Hepatocyte (in vitro differentiated cells): ENCODE results near the gene POU2AF3. TPM values are rescaled to one million over a fixed set of nuclear protein-coding genes. Genes with fewer than 3 reads are reported as not detected.
"Not testable (repeated sequence)": the region's sequence is repeated elsewhere in the genome, so short reads cannot be mapped to it uniquely, and the experiment has no call there.

Experiments
- DNase-seq: peaks from one replicate; pipeline ENCODE4 v3.0.0-alpha.2; 2016; ENCODE audit warnings: low spot score
- H2AFZ ChIP-seq: fragments of 200-600 bp; sonication (generic); 2 replicates; pipeline ENCODE4 v1.6.0; 2016; ENCODE audit warnings: antibody characterized with exemption, mild to moderate bottlenecking
- H3K27ac ChIP-seq: fragments of 200-600 bp; sonication (generic); 2 replicates; pipeline ENCODE4 v1.5.1; 2016; ENCODE audit warnings: mild to moderate bottlenecking
- H3K27me3 ChIP-seq: fragments of 200-600 bp; sonication (generic); 2 replicates; pipeline ENCODE4 v1.6.1; 2016
- H3K36me3 ChIP-seq: fragments of 200-600 bp; sonication (generic); replicated peaks from 2 replicates; pipeline ENCODE4 v1.5.1; 2016; ENCODE audit warnings: low read depth; ENCODE audit not compliant: insufficient read depth
- H3K4me1 ChIP-seq: fragments of 200-600 bp; sonication (generic); 2 replicates; pipeline ENCODE4 v1.5.1; 2016; ENCODE audit warnings: mild to moderate bottlenecking, moderate library complexity; ENCODE audit not compliant: insufficient read depth
- H3K4me2 ChIP-seq: fragments of 200-600 bp; sonication (generic); 2 replicates; pipeline ENCODE4 v1.6.0; 2016
- H3K4me3 ChIP-seq: fragments of 200-600 bp; sonication (generic); 2 replicates; pipeline ENCODE4 v1.5.1; 2016; ENCODE audit warnings: mild to moderate bottlenecking
- H3K79me2 ChIP-seq: fragments of 200-600 bp; sonication (generic); 2 replicates; pipeline ENCODE4 v1.6.0; 2017; ENCODE audit warnings: mild to moderate bottlenecking
- H3K9me2 ChIP-seq: fragments of 200-600 bp; sonication (generic); replicated peaks from 2 replicates; pipeline ENCODE4 v1.6.0; 2017; ENCODE audit warnings: mild to moderate bottlenecking; ENCODE audit not compliant: insufficient read depth
- H3K9me3 ChIP-seq: fragments of 200-600 bp; sonication (generic); 2 replicates; pipeline ENCODE4 v1.5.1; 2016; ENCODE audit warnings: low read depth, mild to moderate bottlenecking
- H4K20me1 ChIP-seq: fragments of 200-600 bp; sonication (generic); 2 replicates; pipeline ENCODE4 v1.6.0; 2016; ENCODE audit warnings: mild to moderate bottlenecking; ENCODE audit not compliant: insufficient read depth, poor library complexity, severe bottlenecking
- EZH2 ChIP-seq: fragments of 200-600 bp; sonication (generic); IDR thresholded peaks from 2 replicates; pipeline ENCODE4 v1.6.1; 2016; ENCODE audit warnings: antibody characterized with exemption, mild to moderate bottlenecking, borderline replicate concordance
- EZH2phosphoT487 ChIP-seq: fragments of 200-600 bp; sonication (generic); IDR thresholded peaks from one replicate; pipeline ENCODE4 v1.6.1; 2018; ENCODE audit warnings: antibody characterized with exemption, mild to moderate bottlenecking, low read depth, moderate library complexity; ENCODE audit not compliant: unreplicated experiment, severe bottlenecking
- WGBS: methylation state at CpG from one replicate; pipeline ENCODE4 v1.1.6; 2016; ENCODE audit warnings: low lambda C conversion rate; ENCODE audit errors: missing lambda C conversion rate; 5-methylcytosine and 5-hydroxymethylcytosine counted together
- polyA plus RNA-seq: library from polyadenylated mRNA; unstranded; fragments of >200 nt; fragmentation: Nextera tagmentation; extraction: Ambion mirVana; gene quantifications from 2 replicates; pipeline ENCODE4 v1.2.1, GENCODE V29; 2016
- total RNA-seq: library from RNA; depleted of rRNA; stranded (reverse); fragments of >200 nt; gene quantifications from 2 replicates; pipeline ENCODE4 v1.2.3, GENCODE V29; 2014
- TF ChIP-seq, protein P1 (sequence below): fragments of 200-600 bp; sonication (generic); IDR thresholded peaks from 2 replicates; pipeline ENCODE4 v1.5.1; 2016; ENCODE audit warnings: antibody characterized with exemption, mild to moderate bottlenecking; ENCODE audit not compliant: poor library complexity

POU2AF3 gene
- total and polyA plus RNA-seq, 2 experiments from 2014 or later = 2.5 to 3.0 TPM

DNA sequence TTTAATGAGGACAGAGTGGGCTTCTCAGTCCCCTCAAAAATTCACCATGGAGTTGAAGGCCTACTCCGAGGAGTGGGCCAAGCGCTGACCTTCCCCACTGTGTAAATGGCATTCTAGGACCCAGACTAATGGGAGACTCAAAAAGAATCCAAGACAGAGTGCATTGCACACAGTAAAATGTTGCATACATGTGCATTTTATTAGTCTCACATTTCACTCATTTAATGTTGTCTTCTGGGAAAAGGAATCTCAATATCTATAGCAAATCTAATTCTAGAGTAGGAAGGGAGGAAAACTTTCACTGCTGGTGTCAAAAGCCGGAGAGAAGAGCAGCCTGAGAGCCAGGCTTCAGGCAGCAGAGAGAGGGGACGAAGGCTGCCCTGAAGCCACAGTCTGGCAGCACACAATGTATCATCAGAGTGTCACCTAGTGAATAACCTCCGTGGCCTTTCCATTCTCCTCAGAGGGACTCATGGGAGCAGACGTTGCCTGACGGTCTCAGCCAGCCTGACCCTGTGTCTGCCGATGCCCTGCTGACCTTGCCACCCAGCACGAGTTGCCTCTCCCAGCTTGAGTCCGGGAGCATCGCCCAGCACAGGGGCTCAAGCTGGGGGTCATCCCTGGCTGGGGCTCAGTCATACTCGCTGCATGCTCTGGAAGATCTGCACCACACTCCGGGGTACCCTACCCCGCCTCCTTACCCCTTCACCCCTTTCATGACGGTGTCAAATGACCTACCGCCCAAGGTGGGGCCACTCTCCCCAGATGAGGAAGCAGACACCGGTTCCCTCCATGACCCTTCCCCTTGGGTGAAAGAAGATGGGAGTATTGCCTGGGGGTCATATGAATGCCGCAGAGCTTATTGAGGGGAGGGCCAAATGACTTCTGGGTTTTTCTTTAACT lies 12.9 kb upstream of the POU2AF3 start:
- TF ChIP-seq, protein P1, sequence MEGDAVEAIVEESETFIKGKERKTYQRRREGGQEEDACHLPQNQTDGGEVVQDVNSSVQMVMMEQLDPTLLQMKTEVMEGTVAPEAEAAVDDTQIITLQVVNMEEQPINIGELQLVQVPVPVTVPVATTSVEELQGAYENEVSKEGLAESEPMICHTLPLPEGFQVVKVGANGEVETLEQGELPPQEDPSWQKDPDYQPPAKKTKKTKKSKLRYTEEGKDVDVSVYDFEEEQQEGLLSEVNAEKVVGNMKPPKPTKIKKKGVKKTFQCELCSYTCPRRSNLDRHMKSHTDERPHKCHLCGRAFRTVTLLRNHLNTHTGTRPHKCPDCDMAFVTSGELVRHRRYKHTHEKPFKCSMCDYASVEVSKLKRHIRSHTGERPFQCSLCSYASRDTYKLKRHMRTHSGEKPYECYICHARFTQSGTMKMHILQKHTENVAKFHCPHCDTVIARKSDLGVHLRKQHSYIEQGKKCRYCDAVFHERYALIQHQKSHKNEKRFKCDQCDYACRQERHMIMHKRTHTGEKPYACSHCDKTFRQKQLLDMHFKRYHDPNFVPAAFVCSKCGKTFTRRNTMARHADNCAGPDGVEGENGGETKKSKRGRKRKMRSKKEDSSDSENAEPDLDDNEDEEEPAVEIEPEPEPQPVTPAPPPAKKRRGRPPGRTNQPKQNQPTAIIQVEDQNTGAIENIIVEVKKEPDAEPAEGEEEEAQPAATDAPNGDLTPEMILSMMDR = no peak
- no peak for TF ChIP-seq EZH2
- no peak for TF ChIP-seq EZH2phosphoT487
- DNase-seq = no peak
- H3K4me3 ChIP-seq = no peak overlapping the region
- H3K9me2 ChIP-seq = no peaks in the 10 kb centered on the region
- no peak overlapping the region for H2AFZ ChIP-seq
- peaks cover 5% of the 10 kb centered on the region for H3K4me1 ChIP-seq
- H3K4me2 ChIP-seq = no peak overlapping the region
- no peaks in the 10 kb centered on the region for H3K27me3 ChIP-seq
- 79% methylated on average over 18 of the region's 18 CpGs for WGBS
- H3K27ac ChIP-seq = no peak overlapping the region
- no peaks in the 10 kb centered on the region for H3K79me2 ChIP-seq
- no peaks in the 10 kb centered on the region for H3K36me3 ChIP-seq
- no peaks in the 10 kb centered on the region for H4K20me1 ChIP-seq
- no peaks in the 10 kb centered on the region for H3K9me3 ChIP-seq

DNA sequence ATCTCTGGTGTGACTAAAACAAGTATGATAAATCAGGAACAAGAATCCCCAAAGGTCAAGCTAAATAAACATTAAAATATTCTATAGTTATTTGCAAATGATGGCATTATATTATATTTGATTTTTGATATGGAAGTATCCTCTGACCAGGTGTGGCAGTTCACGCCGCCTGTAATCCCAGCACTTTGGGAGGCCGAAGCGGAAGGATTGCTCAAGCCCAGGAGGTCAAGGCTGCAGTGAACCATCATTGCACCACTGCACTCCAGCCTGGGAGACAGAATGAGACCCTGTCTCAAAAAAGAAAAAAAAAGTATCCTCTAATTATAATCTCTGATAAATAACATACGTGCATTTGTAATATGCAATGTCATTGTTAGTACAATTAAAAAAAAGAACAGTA lies 6.6 kb upstream of the POU2AF3 start:
- no peak for TF ChIP-seq EZH2
- no peak for TF ChIP-seq EZH2phosphoT487
- TF ChIP-seq, protein P1 = no peak
- Histone ChIP-seq H3K36me3 (no peaks in the 10 kb centered on the region), H3K9me2 (no peaks in the 10 kb centered on the region), H3K27me3 (no peaks in the 10 kb centered on the region), H3K4me1 (no peaks in the 10 kb centered on the region), H4K20me1 (no peaks in the 10 kb centered on the region), H3K9me3 (no peaks in the 10 kb centered on the region), H2AFZ (no peak overlapping the region), H3K4me2 (no peak overlapping the region), H3K27ac (no peak overlapping the region), H3K79me2 (no peaks in the 10 kb centered on the region), H3K4me3 (no peak overlapping the region)
- no peak for DNase-seq
- WGBS = 93% methylated on average over 5 of the region's 5 CpGs

DNA sequence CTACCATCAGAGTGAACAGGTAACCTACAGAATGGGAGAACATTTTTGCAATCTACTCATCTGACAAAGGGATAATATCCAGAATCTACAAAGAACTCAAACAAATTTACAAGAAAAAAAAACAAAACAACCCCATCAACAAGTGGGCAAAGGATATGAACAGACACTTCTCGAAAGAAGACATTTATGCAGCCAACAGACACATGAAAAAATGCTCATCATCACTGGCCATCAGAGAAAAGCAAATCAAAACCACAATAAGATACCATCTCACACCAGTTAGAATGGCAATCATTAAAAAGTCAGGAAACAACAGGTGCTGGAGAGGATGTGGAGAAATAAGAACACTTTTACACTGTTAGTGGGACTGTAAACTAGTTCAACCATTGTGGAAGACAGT lies 5.9 kb upstream of the POU2AF3 start:
- not testable (repeated sequence) for H4K20me1 ChIP-seq, H2AFZ ChIP-seq, H3K9me2 ChIP-seq, H3K4me1 ChIP-seq, H3K27me3 ChIP-seq, H3K79me2 ChIP-seq, DNase-seq, H3K27ac ChIP-seq, H3K4me3 ChIP-seq, H3K9me3 ChIP-seq, H3K36me3 ChIP-seq, H3K4me2 ChIP-seq
- 77% methylated on average over 1 of the region's 1 CpG for WGBS

DNA sequence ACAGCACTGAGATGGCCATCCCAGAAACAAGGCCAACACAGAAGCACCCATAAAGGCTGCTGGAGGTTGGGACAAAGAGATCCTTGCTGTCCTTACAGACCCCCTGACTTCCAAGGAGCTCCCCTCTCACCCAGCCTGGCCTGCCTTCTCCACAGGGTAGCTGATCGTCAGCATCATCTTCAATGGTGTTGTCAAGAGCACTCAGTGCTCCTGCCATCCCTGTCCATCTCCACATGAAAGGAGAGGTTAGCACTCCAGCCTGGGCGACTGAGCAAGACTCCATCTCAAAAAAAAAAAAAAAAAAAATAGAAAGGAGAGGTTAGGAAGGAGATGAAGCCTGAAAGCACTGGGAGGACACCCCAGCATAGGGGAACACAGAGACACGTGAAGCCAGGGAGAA lies 2.1 kb upstream of the POU2AF3 start:
- WGBS = 90% methylated on average over 3 of the region's 3 CpGs
- no peak for TF ChIP-seq EZH2phosphoT487
- TF ChIP-seq EZH2 = no peak
- TF ChIP-seq, protein P1 = no peak
- Histone ChIP-seq H4K20me1 (no peaks in the 10 kb centered on the region), H3K9me3 (no peaks in the 10 kb centered on the region), H3K4me2 (no peak overlapping the region), H3K4me1 (peaks cover 6% of the 10 kb centered on the region), H3K9me2 (no peaks in the 10 kb centered on the region), H3K4me3 (no peak overlapping the region), H3K79me2 (no peaks in the 10 kb centered on the region), H2AFZ (no peak overlapping the region), H3K27me3 (peaks cover 7% of the 10 kb centered on the region), H3K27ac (no peak overlapping the region), H3K36me3 (no peaks in the 10 kb centered on the region)
- DNase-seq = no peak
